Cortex of kidney (tissue), 1 donor: Measurements from ENCODE around the gene KIAA2012.

Experiments used
- DNase-seq: peaks from one replicate; lab custom pipeline; 2025; lab: John Stamatoyannopoulos, UW

The KIAA2012 gene

DNA sequence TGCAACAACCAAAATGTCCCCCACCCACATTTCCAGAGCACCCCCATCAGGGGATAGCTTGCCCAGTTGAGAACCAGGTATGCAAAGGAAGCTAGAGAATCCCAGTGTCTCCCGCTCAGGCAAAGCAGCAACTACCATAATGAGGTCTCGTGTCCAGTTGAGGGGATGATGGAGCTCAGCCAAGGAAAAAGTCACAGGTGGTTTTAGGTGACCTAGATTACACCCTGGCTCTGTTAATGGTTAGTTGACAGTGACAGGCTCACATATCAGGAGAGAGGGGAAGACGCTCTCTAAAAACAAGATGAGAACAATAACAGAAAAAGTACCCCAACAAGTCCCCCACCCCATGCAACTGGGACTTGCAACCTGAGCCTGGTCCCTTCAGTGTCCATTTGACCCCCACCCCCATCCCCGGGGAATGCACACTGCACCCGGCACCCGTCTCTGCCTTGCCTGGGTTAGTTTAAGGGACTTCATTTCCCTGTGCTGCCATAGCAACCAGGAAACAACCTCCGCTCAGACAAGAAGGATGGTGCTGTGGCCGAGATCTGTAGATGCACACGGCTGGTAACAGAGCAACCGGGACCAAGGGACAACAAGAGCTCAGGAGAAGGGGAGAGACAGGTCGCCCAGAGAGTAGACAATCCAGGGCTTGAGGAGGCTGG is at the start of gene KIAA2012:
KIAA2012 (plus strand) TSS at position 519 of the 665 bp plus-strand sequence. CDS start 373 bp downstream, outside the sequence.
- no peak for DNase-seq

- DNase-seq = no peak
These were observed 49.2 kb upstream of the KIAA2012 start for GRCh38 chr2:202023904-202024266.

- no peak for DNase-seq
These were observed 48.2 kb upstream of the KIAA2012 start for GRCh38 chr2:202024871-202025270.

- no peak for DNase-seq
These were observed 47.2 kb upstream of the KIAA2012 start for GRCh38 chr2:202025816-202026215.

- DNase-seq = no peak
These were observed 46.5 kb upstream of the KIAA2012 start for GRCh38 chr2:202026507-202026906.

- no peak for DNase-seq
These were observed 42.4 kb upstream of the KIAA2012 start for GRCh38 chr2:202030691-202031090.

DNA sequence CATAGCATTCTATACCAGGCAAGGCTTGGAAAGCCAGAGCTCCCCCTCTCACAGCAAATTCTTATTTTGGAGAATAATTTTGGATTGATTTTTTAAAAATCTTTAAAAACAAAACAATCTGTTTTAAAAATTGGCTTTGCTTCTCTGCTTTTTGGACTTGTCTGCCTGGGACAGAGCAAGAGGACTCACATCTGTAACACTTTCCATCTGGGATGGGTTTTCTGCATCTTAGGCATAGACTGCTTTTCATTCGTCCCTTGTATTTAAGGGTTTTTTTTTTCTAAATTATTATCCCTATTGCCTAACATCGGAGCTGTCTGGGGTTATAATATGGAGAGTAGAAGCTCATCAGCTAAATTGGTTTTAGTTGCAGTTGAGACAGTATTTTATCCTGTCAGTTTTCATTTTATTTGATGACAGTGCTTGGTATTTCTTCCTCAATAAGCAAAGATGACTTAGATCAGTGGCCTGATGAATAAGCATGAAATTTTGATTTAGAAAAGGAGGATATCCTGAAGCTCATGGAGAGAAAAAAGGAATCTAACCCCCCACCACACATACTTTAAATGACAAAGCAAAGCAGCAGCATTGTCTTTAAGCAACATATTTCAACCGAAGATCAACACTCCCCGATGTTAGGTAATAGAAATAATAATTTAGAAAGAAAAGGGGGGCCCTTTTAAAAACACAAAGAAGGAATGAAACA is 41.7 kb upstream of the KIAA2012 start:
- DNase-seq = no peak

DNA sequence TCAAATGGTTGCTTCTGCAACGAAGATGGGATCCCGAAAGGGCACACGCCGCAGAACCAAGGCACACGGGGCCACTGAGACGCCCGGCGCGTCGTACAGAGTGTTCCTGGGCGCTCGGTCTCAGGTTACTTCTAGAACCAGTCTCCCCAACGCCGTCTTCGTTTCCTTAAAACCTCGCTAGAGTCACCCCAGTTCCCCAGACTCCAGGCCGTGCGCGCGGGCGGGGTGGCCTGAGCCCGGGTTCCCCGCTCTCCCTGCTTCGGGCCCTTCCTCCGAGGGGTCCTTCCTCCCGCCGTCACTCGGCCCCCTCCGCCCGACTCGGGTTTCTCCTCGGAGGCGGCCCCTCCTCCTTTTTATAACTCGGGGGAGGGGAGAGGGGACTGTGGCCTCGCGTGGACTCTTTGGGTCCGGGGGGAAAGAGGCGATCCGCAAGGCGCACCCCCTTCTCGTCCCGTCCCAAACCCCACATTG is 40.2 kb upstream of the KIAA2012 start:
- no peak for DNase-seq

DNA sequence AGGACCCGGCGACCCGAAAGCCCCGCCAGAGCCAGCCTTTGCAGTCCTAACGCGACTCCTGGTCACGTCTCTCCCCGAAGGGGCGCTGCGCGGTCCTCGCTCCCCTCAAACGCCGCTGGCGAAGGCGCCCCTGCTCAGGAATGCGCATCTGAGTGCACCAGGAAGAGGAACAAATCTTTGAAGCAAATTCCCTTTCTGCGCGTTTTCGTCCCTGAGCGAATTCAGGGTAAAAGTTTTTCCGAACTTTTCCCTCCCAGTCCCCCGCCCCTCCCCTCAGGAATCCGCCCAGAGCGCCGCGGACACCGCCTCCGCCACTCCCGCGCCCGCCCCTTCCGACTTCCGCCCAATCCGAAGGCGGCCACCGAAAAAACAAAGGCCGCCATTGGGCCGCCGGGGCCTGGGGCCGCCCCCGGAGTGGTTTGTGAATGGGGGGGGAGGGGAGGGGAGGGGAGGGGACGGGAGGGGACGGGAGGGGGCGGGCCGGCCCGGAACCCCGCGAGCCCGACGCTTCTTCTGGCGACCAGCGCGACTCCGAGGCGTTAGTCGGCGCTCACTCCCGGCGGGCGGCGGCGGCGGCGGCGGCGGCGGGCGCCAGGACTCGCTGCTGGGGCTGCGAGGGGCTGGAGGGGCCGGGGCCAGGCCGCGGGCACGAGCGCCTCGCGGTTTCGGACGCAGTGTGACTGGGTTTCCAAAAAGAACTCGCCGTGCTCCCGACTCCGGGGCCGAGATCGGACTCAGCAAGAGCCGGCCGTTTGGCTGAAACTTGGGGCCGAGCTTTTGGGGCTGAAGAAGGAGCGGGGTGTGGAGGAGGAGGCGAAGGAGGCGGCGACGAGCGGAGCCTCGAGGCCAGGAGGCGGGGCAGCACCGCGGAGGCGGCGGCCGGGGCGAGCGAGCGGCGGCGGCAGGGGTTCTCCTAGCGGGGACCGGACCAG is 39.5 kb upstream of the KIAA2012 start, which contains the start of gene FZD7:
FZD7 (plus strand) TSS at position 539 of the 932 bp plus-strand sequence. CDS start 793 bp downstream, outside the sequence.
- DNase-seq = peak; percentile 74

GRCh38 chr2:202034249-202035088 is 38.6 kb upstream of the KIAA2012 start:
- no peak for DNase-seq

DNA sequence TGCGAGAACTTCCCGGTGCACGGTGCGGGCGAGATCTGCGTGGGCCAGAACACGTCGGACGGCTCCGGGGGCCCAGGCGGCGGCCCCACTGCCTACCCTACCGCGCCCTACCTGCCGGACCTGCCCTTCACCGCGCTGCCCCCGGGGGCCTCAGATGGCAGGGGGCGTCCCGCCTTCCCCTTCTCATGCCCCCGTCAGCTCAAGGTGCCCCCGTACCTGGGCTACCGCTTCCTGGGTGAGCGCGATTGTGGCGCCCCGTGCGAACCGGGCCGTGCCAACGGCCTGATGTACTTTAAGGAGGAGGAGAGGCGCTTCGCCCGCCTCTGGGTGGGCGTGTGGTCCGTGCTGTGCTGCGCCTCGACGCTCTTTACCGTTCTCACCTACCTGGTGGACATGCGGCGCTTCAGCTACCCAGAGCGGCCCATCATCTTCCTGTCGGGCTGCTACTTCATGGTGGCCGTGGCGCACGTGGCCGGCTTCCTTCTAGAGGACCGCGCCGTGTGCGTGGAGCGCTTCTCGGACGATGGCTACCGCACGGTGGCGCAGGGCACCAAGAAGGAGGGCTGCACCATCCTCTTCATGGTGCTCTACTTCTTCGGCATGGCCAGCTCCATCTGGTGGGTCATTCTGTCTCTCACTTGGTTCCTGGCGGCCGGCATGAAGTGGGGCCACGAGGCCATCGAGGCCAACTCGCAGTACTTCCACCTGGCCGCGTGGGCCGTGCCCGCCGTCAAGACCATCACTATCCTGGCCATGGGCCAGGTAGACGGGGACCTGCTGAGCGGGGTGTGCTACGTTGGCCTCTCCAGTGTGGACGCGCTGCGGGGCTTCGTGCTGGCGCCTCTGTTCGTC is 37.7 kb upstream of the KIAA2012 start:
- no peak for DNase-seq

- DNase-seq = no peak
These were observed 37.1 kb upstream of the KIAA2012 start for GRCh38 chr2:202035941-202036372.

DNA sequence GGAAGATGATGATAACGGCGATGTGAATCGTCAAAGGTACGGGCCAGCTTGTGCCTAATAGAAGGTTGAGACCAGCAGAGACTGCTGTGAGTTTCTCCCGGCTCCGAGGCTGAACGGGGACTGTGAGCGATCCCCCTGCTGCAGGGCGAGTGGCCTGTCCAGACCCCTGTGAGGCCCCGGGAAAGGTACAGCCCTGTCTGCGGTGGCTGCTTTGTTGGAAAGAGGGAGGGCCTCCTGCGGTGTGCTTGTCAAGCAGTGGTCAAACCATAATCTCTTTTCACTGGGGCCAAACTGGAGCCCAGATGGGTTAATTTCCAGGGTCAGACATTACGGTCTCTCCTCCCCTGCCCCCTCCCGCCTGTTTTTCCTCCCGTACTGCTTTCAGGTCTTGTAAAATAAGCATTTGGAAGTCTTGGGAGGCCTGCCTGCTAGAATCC is 36.4 kb upstream of the KIAA2012 start:
- no peak for DNase-seq

- DNase-seq = no peak
These were observed 36.0 kb upstream of the KIAA2012 start for GRCh38 chr2:202037086-202037485.

DNA sequence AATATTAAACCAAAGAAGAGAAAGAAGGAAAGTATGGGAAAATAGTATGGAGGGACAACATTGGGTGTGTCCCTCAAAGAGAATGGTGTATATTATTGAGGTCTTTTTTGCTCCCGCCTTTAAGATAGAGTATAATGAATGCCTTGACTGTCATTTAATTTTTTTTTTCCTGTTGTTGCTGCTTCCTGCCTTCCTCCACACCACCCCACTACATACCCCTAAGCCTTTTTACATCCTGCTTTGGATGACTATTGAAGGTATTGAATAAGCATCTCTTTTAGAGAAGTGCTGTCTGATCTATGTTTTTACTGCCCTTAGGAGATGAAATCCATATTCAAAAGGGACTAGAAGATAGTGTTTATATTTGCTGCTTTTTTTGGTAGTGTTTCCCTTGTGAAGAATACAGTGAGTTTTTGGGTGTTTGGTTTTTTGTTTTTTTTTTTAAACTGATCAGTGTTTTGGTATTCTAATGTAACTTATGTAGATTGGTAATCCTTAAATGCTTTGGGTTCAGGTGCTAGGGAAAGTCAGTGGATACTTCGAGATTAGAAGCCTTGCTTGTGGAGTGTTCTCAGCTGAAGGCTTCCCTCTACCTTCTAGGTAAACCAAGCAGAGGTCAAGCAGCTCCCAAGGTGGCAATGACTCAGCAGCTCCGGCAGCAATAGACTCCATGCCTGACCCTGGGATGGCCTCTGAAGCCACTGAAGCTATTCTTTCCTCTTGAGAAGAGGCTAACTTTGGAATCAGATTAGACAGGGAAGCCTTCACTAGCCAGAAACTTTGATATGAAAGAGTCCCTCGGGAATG is 34.4 kb upstream of the KIAA2012 start:
- DNase-seq = no peak

DNA sequence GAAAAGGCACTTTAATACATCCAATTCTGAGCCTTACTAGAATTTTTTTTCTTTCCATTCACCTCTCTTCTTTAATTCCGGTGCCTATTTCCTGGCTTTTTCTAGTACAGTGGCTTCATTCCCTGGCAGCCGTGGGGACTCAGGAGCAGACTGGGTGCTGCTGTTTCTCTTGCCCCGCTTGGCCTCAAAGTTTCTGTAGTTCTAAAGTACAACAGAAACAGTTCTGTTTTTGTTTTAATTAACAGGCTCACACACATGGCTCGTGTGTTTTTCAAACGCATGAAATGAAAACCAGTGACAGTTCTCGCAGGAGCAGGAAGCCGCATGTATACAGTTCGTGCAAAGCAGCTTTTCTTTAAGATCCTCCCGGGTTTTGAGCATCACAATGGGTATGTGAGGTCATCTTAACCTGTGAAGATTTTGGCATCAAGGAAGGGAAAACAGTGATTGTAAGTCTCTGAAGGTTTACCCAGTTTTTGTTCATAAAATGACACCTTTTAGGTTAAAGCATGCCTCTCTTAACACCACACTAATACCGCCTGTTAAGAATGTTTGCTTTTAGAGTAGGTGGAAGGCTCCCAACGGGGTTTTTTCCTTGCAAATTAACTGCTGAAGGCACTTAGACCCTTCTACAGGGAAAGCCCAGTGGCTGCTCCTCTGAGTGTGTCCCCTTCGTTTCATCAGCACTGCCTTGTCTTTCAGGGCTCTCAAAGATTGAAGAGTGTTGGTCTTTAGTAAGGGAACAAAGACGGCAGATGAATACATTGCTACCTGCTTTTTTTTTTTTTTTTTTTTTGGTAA is 33.6 kb upstream of the KIAA2012 start:
- no peak for DNase-seq

DNA sequence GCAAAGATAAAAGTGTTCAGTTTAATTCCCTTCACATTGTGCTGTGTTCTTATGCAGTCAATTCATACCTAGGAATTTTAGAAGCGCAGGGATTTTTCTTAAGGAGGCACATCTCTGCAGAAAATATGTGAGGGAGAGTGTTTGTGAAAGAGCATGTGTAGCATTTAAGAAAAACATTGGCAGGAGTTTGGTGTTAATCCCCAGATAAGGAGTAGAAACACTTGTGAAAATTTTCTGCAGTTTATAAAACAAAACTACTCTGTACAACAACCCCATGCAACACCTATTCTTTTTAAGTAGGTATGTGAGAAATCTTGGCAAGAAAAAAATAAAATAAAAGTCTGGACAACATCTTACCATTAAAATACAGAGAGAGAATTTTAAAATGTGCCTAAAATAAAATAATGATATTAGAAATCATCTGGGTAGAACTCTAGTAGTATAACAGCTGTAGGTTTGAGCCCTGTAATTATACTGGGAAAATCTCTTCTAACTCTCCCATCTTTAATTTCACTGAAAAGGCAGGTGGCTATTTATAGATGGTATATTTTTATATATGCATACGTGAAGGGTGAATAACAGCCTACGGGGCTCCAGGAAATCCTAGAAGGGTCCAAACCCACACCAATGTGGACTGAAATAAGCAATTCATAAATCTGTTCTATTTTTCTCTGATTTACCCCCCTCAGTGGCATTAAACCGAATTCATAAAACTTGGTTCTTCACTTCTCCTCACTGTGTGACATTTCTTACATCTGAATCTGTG is 32.8 kb upstream of the KIAA2012 start:
- DNase-seq = no peak

GRCh38 chr2:202042444-202042843 is 30.6 kb upstream of the KIAA2012 start:
- no peak for DNase-seq
